Suppressor macrophage treated with lipopolysaccharide for 1 hour (primary cell): Measurements from ENCODE around the gene AP4E1.
"Not testable (repeated sequence)": the region's sequence is repeated elsewhere in the genome, so short reads cannot be mapped to it uniquely, and the experiment has no call there.

Experiments used
- DNase-seq, 3 donors: peaks; one replicate each; pipeline ENCODE4 v3.0.0-alpha.2; 2020 to 2022

AP4E1 gene

GRCh38 chr15:50890751-50891150 is 17.7 kb upstream of the AP4E1 start:
- no peak for DNase-seq

- DNase-seq: no peak
Observed at GRCh38 chr15:50891159-50891558, 17.3 kb upstream of the AP4E1 start.

GRCh38 chr15:50893976-50894375 is 14.5 kb upstream of the AP4E1 start:
- no peak for DNase-seq

- not testable (repeated sequence) for DNase-seq
Observed at GRCh38 chr15:50901390-50901789, 7.1 kb upstream of the AP4E1 start.

GRCh38 chr15:50904211-50904610 is 4.3 kb upstream of the AP4E1 start:
- DNase-seq: peak in 2 of 3 donors; percentile 51 to 55

GRCh38 chr15:50905055-50905454 is 3.4 kb upstream of the AP4E1 start:
- no peak for DNase-seq

- peak; percentile 53 to 69 (median 53) for DNase-seq
Observed at GRCh38 chr15:50906954-50907600, 1.4 kb upstream of the AP4E1 start.

GRCh38 chr15:50907601-50908208 is 778 bp upstream of the AP4E1 start:
- peak; percentile 44 to 62 (median 52) for DNase-seq

GRCh38 chr15:50909010-50909317 is 481 bp downstream of the AP4E1 start:
- no peak for DNase-seq

- not testable (repeated sequence) for DNase-seq
Observed at GRCh38 chr15:50910426-50910795, 1.9 kb downstream of the AP4E1 start.

GRCh38 chr15:50911001-50911400 is 2.5 kb downstream of the AP4E1 start:
- DNase-seq: no peak

GRCh38 chr15:50911621-50912020 is 3.1 kb downstream of the AP4E1 start:
- peak; percentile 52 to 83 (median 71) for DNase-seq

- no peak for DNase-seq
Observed at GRCh38 chr15:50916400-50916799, 7.9 kb downstream of the AP4E1 start.

GRCh38 chr15:50919359-50919758 is 10.9 kb downstream of the AP4E1 start:
- not testable (repeated sequence) for DNase-seq

GRCh38 chr15:50925281-50925680 is 16.8 kb downstream of the AP4E1 start:
- no peak for DNase-seq

- no peak for DNase-seq
Observed at GRCh38 chr15:50929062-50929461, 20.6 kb downstream of the AP4E1 start.

GRCh38 chr15:50930792-50931191 is 22.3 kb downstream of the AP4E1 start:
- DNase-seq: no peak

- DNase-seq: peak; percentile 10 to 41 (median 40)
Observed at GRCh38 chr15:50933341-50933740, 24.9 kb downstream of the AP4E1 start.

GRCh38 chr15:50938525-50938924 is 30.0 kb downstream of the AP4E1 start:
- no peak for DNase-seq

GRCh38 chr15:50939911-50940310 is 31.4 kb downstream of the AP4E1 start:
- DNase-seq: no peak

GRCh38 chr15:50940506-50940905 is 32.0 kb downstream of the AP4E1 start:
- DNase-seq: no peak

GRCh38 chr15:50943638-50944037 is 35.2 kb downstream of the AP4E1 start:
- no peak for DNase-seq

GRCh38 chr15:50944672-50945071 is 36.2 kb downstream of the AP4E1 start:
- no peak for DNase-seq

- DNase-seq: peak in 2 of 3 donors; percentile 12 to 16
Observed at GRCh38 chr15:50945725-50946124, 37.2 kb downstream of the AP4E1 start.

GRCh38 chr15:50950745-50951144 is 42.3 kb downstream of the AP4E1 start:
- not testable (repeated sequence) for DNase-seq
